Measurements from ENCODE around the gene HAAO.

Gene HAAO

DNA sequence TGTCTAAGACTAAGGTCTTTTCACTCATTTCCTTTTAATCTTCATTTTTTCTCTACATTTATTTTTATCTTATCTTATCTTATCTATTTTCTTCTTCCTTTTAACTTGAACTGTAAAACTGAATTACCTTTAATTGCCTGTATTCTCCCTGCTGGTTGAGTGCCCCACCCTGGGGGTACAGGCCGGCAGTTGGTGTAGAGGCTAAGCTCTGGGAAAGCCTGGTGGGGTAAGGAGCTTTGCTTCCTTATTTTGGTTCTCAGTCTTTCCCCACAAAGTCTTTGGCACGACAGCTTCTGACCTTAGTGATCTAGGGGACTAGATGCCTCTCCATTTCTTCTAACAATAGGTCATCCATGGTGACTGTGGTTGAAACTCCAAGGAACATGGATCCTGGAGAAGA lies 26.8 kb upstream of the HAAO start:
- ChIA-PET CTCF (no interaction called here), POLR2A (interaction anchor here (1.7 kb wide), 1 partner anchor 9 kb away, joined by 13 read pairs; no protein-coding TSS in a partner anchor)
- TF ChIP-seq SP1 (IDR thresholded peaks at IDR 0.05) = no peak
- TF ChIP-seq LEF1 (IDR thresholded peaks at IDR 0.05; ENCODE audit: borderline replicate concordance) = no peak
- TF ChIP-seq ELF4 (IDR thresholded peaks at IDR 0.05) = no peak
- TF ChIP-seq TARDBP (IDR thresholded peaks at IDR 0.05) = no peak
- no peak for TF ChIP-seq FOXA1 (IDR thresholded peaks at IDR 0.05)
- TF ChIP-seq FOXK2 (IDR thresholded peaks at IDR 0.05) = no peak
- TF ChIP-seq HDGF (IDR thresholded peaks at IDR 0.05; ENCODE audit: borderline replicate concordance) = no peak
- TF ChIP-seq NFRKB (IDR thresholded peaks at IDR 0.05) = no peak
- DNase-seq (ENCODE audit: extremely low spot score) = no peak

DNA sequence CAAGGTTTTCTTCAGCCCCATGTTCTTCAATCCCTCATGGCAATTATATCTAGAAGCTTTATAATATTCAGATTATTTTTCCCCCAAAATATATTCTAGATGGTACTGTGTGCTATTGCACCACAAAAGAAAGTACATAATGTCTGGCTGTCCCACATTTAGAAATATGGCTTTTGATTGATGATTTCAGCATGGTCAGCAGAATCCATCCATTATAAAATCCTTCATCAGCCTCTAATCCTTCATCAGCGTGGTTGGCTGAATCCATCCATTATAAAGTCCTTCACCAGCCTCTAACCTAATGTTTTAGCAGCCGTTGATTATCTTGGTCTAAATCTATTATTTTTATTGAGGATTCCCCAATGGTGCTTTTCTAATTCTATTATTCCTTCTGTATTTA lies 23.3 kb upstream of the HAAO start:
- no peak for DNase-seq (ENCODE audit: extremely low spot score)
- ChIA-PET POLR2A (no interaction called here), CTCF (interaction anchor here (0.5 kb wide), 1 partner anchor 292 kb away, joined by 3 read pairs; no protein-coding TSS in a partner anchor)
- no peak for TF ChIP-seq HDGF (IDR thresholded peaks at IDR 0.05; ENCODE audit: borderline replicate concordance)
- TF ChIP-seq FOXK2 (IDR thresholded peaks at IDR 0.05) = no peak
- TF ChIP-seq LEF1 (IDR thresholded peaks at IDR 0.05; ENCODE audit: borderline replicate concordance) = no peak
- TF ChIP-seq CTBP1 (IDR thresholded peaks at IDR 0.05; ENCODE audit: borderline replicate concordance) = no peak
- no peak for TF ChIP-seq FOXM1 (IDR thresholded peaks at IDR 0.05; ENCODE audit: borderline replicate concordance)
- no peak for TF ChIP-seq BHLHE40 (IDR thresholded peaks at IDR 0.05; ENCODE audit: borderline replicate concordance)

DNA sequence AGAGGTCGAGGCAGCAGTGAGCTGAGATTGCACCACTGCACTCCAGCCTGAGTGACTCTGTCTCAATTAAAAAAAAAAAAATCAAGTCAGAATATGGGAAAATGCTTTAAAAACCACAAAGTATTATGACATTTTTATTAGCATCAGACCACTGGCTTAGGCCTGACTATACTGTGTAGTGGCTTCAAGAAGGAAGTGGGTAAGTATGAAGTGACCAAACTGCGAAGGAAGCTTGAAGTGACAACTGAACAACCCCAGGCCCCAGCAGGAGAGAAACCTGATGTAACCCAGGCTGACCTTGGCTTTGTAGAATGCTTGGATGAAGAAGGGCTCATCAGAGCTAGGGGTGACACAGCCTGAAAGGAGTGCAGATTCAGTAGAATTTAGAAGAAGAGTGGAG lies 21.4 kb upstream of the HAAO start:
- no peak for DNase-seq (ENCODE audit: extremely low spot score)
- ChIA-PET POLR2A (no interaction called here), CTCF (interaction anchor here (0.7 to 1.3 kb wide), 4 partner anchors 138 to 414 kb away, joined by 3 to 4 read pairs (median 4); no protein-coding TSS in a partner anchor)

DNA sequence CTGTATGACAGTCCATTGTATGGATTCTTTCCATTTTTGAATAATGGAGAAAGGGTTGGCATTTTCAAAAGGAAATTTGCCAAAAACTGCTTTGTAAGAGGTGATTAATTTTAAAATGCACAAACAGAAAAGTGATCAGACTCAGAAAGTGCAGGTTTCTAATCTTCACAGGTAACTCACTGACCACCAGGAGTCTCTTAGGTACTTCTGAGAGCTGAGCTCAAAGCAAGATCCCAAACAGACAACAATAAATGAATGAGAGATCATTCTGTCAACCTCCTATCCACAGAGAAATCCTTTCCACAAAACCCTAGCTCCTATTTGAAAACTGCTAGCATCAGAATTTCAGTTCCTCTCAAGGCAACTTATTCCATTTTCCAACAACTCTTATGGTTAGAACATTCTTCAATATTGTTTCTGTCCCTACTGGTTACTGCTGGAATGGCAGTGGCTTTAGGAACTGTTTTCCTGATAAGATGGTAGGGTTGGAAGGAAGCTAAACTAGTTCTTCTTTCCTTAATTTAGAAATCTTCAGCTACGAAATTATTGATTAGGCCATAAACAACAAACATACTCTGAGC lies 20.6 kb upstream of the HAAO start:
- ChIA-PET POLR2A (no interaction called here), CTCF (interaction anchor here (0.6 to 1.3 kb wide), 4 partner anchors 139 to 415 kb away, joined by 3 to 4 read pairs (median 4); no protein-coding TSS in a partner anchor)
- DNase-seq (ENCODE audit: extremely low spot score) = peak; percentile 22
- TF ChIP-seq LEF1 (IDR thresholded peaks at IDR 0.05; ENCODE audit: borderline replicate concordance) = no peak

More for the DNA sequence above, 21.4 kb upstream of the HAAO start:
- no peak for TF ChIP-seq BHLHE40 (IDR thresholded peaks at IDR 0.05; ENCODE audit: borderline replicate concordance)
- TF ChIP-seq FOXM1 (IDR thresholded peaks at IDR 0.05; ENCODE audit: borderline replicate concordance) = no peak
- TF ChIP-seq ARNT (IDR thresholded peaks at IDR 0.05) = no peak
- TF ChIP-seq HDGF (IDR thresholded peaks at IDR 0.05; ENCODE audit: borderline replicate concordance) = no peak
- no peak for TF ChIP-seq LEF1 (IDR thresholded peaks at IDR 0.05; ENCODE audit: borderline replicate concordance)
- no peak for TF ChIP-seq PKNOX1 (IDR thresholded peaks at IDR 0.05)
- no peak for TF ChIP-seq FOXA1 (IDR thresholded peaks at IDR 0.05)
- TF ChIP-seq SP1 (IDR thresholded peaks at IDR 0.05) = no peak
- no peak for TF ChIP-seq CTBP1 (IDR thresholded peaks at IDR 0.05; ENCODE audit: borderline replicate concordance)
- TF ChIP-seq ZNF384 (IDR thresholded peaks at IDR 0.05) = no peak
- TF ChIP-seq L3MBTL2 (conservative IDR thresholded peaks at IDR 0.05) = no peak
- TF ChIP-seq NFRKB (IDR thresholded peaks at IDR 0.05) = no peak
- TF ChIP-seq TARDBP (IDR thresholded peaks at IDR 0.05) = no peak

DNA sequence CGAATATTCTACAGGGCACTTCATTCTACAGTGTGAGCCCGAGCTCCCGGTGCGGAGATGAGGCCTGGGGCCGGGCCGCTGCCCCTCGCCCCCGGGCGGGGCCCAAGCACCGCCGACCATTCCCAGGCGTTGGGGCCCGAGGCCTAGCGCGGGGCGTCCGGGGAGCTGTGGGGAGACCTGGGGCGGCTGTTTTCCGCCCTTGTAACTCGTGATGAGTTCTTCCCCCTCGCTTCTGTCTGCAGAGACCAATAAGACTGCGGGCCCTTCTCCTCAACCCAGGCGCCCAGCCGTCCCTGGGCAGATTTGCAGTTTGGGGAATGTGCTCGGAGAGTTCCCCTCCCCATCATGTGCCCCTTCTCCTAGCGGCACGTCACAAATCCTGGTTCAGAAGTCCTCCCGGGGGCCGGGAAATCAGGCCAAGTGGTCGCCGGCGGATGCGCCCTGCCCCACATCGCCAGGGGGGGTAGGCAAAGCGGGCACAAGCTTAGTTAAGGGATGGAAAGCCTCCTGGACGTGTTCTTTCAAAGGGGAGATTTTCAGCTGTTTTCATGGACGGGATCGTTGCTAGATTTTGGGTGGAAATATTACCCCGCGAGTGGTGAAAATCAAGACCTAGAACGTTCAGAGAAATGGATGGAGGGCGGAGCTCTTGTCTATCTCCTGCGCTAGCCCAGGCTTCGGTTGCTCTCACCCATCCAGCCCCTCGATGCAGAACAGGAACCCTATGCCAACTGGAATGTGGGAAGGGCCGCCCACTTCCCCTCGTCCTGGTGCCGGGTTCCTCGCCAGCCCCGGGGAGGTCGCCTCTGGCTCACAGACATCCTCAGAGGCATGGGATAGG lies 18.8 kb upstream of the HAAO start:
- DNase-seq (ENCODE audit: extremely low spot score) = peak; percentile 30
- TF ChIP-seq HDGF (IDR thresholded peaks at IDR 0.05; ENCODE audit: borderline replicate concordance) = no peak
- TF ChIP-seq FOXA1 (IDR thresholded peaks at IDR 0.05) = no peak
- no peak for TF ChIP-seq ARNT (IDR thresholded peaks at IDR 0.05)
- no peak for TF ChIP-seq SP1 (IDR thresholded peaks at IDR 0.05)
- TF ChIP-seq CTBP1 (IDR thresholded peaks at IDR 0.05; ENCODE audit: borderline replicate concordance) = no peak
- no peak for TF ChIP-seq ZNF384 (IDR thresholded peaks at IDR 0.05)
- TF ChIP-seq FOXM1 (IDR thresholded peaks at IDR 0.05; ENCODE audit: borderline replicate concordance) = no peak
- no peak for TF ChIP-seq FOXK2 (IDR thresholded peaks at IDR 0.05)
- no peak for TF ChIP-seq LEF1 (IDR thresholded peaks at IDR 0.05; ENCODE audit: borderline replicate concordance)
- no peak for TF ChIP-seq ELF4 (IDR thresholded peaks at IDR 0.05)
- TF ChIP-seq L3MBTL2 (conservative IDR thresholded peaks at IDR 0.05) = no peak
- no peak for TF ChIP-seq NFRKB (IDR thresholded peaks at IDR 0.05)
- TF ChIP-seq BHLHE40 (IDR thresholded peaks at IDR 0.05; ENCODE audit: borderline replicate concordance) = no peak
- no peak for TF ChIP-seq PKNOX1 (IDR thresholded peaks at IDR 0.05)
- no peak for TF ChIP-seq SUZ12 (IDR thresholded peaks at IDR 0.05)
- TF ChIP-seq TARDBP (IDR thresholded peaks at IDR 0.05) = no peak
- ChIA-PET CTCF (interaction anchor here (1.3 kb wide), 1 partner anchor 47 kb away, joined by 3 read pairs; no protein-coding TSS in a partner anchor), POLR2A (interaction anchor here (0.8 to 2.5 kb wide), 14 partner anchors 8 to 415 kb away, joined by 3 to 13 read pairs (median 4); partner anchors contain the start of gene ZFP36L2)

GRCh38 chr2:42810121-42810970 lies 18.0 kb upstream of the HAAO start:
- peak; percentile 92 for DNase-seq (ENCODE audit: extremely low spot score)
- no peak for TF ChIP-seq SUZ12 (IDR thresholded peaks at IDR 0.05)
- peak; percentile 72 for TF ChIP-seq L3MBTL2 (conservative IDR thresholded peaks at IDR 0.05)
- peak; percentile 30; the same call in 1 of the 2 replicates for TF ChIP-seq TARDBP (IDR thresholded peaks at IDR 0.05)
- no peak for TF ChIP-seq FOXM1 (IDR thresholded peaks at IDR 0.05; ENCODE audit: borderline replicate concordance)
- TF ChIP-seq ZNF384 (IDR thresholded peaks at IDR 0.05) = no peak
- TF ChIP-seq ARNT (IDR thresholded peaks at IDR 0.05) = no peak
- TF ChIP-seq FOXA1 (IDR thresholded peaks at IDR 0.05) = no peak
- no peak for TF ChIP-seq LEF1 (IDR thresholded peaks at IDR 0.05; ENCODE audit: borderline replicate concordance)
- no peak for TF ChIP-seq SP1 (IDR thresholded peaks at IDR 0.05)
- no peak for TF ChIP-seq PKNOX1 (IDR thresholded peaks at IDR 0.05)
- no peak for TF ChIP-seq ELF4 (IDR thresholded peaks at IDR 0.05)
- no peak for TF ChIP-seq CTBP1 (IDR thresholded peaks at IDR 0.05; ENCODE audit: borderline replicate concordance)
- TF ChIP-seq NFRKB (IDR thresholded peaks at IDR 0.05) = no peak
- no peak for TF ChIP-seq BHLHE40 (IDR thresholded peaks at IDR 0.05; ENCODE audit: borderline replicate concordance)
- no peak for TF ChIP-seq FOXK2 (IDR thresholded peaks at IDR 0.05)
- TF ChIP-seq HDGF (IDR thresholded peaks at IDR 0.05; ENCODE audit: borderline replicate concordance) = peak; percentile 50; the same call in 1 of the 2 replicates
- ChIA-PET POLR2A (interaction anchor here (0.7 to 2.5 kb wide), 17 partner anchors 9 to 416 kb away, joined by 3 to 13 read pairs (median 3); partner anchors contain the start of gene ZFP36L2), CTCF (interaction anchor here (0.5 kb wide), 1 partner anchor 66 kb away, joined by 3 read pairs; no protein-coding TSS in a partner anchor)
